Urinary bladder (tissue), 4 donors: Measurements from ENCODE around the gene DHX32. TPM values are rescaled to one million over a fixed set of nuclear protein-coding genes. Genes with fewer than 3 reads are reported as not detected.

ENCODE experiments used
- DNase-seq: peaks from one replicate; pipeline ENCODE4 v3.0.0-alpha.2; 2015; ENCODE audit errors: extremely low spot score
- H3K27ac ChIP-seq: one replicate; pipeline ENCODE4 v1.5.1; 2013; ENCODE audit warnings: low read depth, mild to moderate bottlenecking, moderate library complexity
- H3K36me3 ChIP-seq: one replicate; pipeline ENCODE4 v1.6.1; 2013; ENCODE audit warnings: mild to moderate bottlenecking, moderate library complexity; ENCODE audit not compliant: insufficient read depth
- H3K4me1 ChIP-seq: one replicate; pipeline ENCODE4 v1.6.1; 2013; ENCODE audit warnings: mild to moderate bottlenecking, moderate library complexity; ENCODE audit not compliant: insufficient read depth
- H3K4me3 ChIP-seq: one replicate; pipeline ENCODE4 v1.5.1; 2013; ENCODE audit warnings: low read depth, low read length
- WGBS: extraction: QIAGEN DNeasy Blood & Tissue Kit; methylation state at CpG from one replicate; pipeline ENCODE4 v1.1.7; 2013; 5-methylcytosine and 5-hydroxymethylcytosine counted together
- polyA plus RNA-seq: library from polyadenylated mRNA; stranded (reverse); fragments of 200-250 nt; gene quantifications from one replicate; pipeline ENCODE4 v1.2.3, GENCODE V29; 2013
- total RNA-seq: library from RNA; depleted of rRNA; stranded (reverse); fragments of >200 nt; gene quantifications from one replicate; pipeline ENCODE4 v1.2.3, GENCODE V29; 2014
- donor health status: healthy with polysubstance abuse.
- donor health status: healthy.

DHX32 gene
- total and polyA plus RNA-seq, 2 donors: 15.8 to 30.2 TPM

DNA sequence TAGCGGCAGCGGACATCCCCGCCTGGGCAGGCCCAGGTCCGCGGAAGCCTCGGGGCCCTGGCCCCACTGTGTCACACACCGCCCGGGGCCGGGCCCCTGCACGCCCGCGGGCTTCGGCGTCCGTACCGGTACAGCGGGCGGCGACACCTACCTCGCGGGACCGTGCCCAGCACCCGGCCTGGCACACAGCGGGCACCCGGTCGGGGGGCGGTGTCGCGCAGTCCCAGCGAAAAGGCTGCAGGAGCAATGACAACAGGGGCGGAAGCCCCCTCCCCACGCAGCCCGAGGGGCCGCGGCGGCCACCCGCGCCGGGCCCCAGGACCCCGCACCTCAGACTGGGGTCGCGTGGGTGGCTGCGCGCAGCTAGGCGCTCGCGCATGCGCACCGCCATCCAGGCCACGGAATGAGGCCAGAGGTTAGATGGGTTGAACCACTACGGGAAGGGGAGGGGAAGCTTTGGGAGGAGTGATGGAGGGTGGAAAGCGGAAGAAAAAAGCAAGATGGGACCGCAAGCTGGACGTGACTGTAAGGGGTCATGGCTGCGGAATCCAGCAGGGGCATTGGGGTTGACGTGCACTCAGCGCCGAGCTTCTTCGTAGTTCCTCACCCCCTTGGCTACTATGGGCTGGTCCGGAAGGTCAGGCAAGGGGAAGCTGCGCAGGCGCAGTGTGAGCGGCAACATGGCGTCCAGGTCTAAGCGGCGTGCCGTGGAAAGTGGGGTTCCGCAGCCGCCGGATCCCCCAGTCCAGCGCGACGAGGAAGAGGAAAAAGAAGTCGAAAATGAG, 58.0 kb downstream of the DHX32 start, which contains the start of the genes BCCIP and UROS:
Gene BCCIP, plus strand, starts transcription at position 669 of the 785 bp plus-strand sequence. Its CDS starts 12 bp downstream, at position 681.
Gene UROS, minus strand, starts transcription at position 381 of the 785 bp plus-strand sequence. CDS start 6,759 bp downstream, outside the sequence.
- peak; percentile 85 for DNase-seq
- peaks cover 2% of the 10 kb centered on the region for H3K4me1 ChIP-seq
- peak within 1 kb of the TSS; percentile 84 for H3K4me3 ChIP-seq
- H3K36me3 ChIP-seq: peaks cover 2% of the 10 kb centered on the region
- peak within 1 kb of the TSS; percentile 66 for H3K27ac ChIP-seq
- under 1% methylated on average over 74 of the region's 74 CpGs for WGBS

DNA sequence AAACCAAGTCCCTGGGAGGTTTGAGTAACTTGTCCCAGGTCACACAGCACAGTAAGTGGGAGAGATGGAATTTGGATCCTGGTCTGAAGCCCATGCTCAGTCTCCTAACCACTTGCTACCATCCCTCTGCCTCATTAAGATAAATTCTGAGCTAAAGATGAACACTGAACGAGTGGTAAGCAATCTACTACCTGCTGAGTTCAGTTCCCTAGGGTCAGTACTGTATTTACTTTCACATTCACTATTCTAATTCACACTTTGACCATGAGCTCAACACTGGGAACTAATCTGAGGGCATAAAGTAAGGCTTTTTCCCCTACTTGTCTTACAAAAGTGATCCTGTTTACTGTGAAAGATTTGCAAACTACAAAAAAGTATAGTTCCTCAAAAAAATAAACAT, 60.4 kb downstream of the DHX32 start:
- 79% methylated on average over 1 of the region's 1 CpG for WGBS
- no peak overlapping the region for H3K4me3 ChIP-seq
- H3K4me1 ChIP-seq: peaks cover 2% of the 10 kb centered on the region
- H3K27ac ChIP-seq: no peak overlapping the region
- no peak for DNase-seq
- H3K36me3 ChIP-seq: peaks cover under 1% of the 10 kb centered on the region

DNA sequence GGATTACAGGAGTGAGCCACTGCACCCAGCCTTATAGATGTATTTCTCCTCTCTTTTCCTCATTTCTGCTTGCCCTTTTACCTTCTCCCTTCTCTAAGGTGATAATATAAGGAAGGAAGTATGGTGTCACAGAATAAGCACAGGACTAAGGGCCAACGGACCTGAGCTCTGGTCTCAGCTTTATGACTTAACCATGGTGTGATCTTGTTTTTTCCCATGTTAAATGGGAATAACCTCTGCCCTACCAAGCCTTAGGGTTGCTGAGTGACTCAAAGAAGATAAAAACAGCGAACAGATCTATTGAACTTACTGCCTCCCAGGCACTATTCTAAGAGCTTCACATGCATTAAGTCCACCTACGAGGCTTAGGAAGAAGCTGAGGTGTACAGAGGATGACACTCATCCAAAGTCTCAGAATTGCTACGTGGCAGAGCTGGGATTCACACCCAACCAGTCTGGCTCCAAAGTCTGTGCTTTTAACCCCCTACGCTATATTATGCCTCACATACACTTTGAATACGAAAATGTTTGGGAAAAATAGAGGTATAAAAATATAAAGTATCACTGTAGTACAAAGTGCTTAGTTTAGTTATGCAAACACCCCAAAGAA, 63.6 kb downstream of the DHX32 start:
- WGBS: 84% methylated on average over 6 of the region's 6 CpGs
- Histone ChIP-seq H3K36me3 (no peaks in the 10 kb centered on the region), H3K4me3 (no peak overlapping the region), H3K4me1 (no peaks in the 10 kb centered on the region), H3K27ac (no peak overlapping the region)
- DNase-seq: no peak

DNA sequence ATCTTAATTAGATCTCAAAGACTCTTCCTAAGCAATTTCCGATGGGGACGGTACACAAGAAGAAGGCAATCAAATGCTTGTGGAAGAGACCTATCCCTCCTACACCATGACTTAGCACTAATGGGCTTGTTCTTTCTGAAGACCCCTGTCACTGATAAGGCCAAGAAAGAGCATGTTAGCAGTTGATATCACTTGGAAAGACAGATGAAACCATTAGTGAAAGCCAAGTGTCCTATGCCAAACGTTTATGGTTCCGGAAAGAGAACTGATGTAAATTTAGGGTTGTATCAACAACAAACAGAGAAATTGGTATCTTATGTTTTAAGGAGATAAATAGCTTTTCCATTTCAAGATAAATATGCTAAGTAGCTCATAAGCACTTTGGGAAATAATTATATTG, 64.5 kb downstream of the DHX32 start:
- H3K27ac ChIP-seq: no peak overlapping the region
- H3K36me3 ChIP-seq: no peaks in the 10 kb centered on the region
- WGBS: 87% methylated on average over 4 of the region's 4 CpGs
- H3K4me1 ChIP-seq: no peaks in the 10 kb centered on the region
- DNase-seq: no peak
- H3K4me3 ChIP-seq: no peak overlapping the region

DNA sequence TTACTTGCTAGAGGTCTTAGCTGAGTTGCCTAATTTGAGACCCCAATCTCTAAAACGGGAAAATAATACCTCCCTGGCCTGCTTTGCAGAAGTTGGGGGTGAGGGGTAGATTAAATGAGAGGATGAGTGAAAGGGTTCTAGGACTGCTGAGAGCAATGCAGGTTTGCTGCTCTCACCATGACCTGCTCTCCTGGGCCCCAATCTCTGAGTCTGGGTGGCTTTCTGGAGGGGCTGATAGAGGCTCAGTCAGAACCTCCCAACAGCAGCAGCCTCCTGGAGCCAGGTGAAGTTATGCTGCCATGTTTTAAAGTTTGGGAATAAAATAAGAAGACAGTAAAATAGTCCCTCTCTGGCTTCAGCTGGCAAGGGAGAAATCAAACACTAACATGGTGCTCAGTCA, 65.3 kb downstream of the DHX32 start:
- 0% methylated on average over 1 of the region's 1 CpG for WGBS

DNA sequence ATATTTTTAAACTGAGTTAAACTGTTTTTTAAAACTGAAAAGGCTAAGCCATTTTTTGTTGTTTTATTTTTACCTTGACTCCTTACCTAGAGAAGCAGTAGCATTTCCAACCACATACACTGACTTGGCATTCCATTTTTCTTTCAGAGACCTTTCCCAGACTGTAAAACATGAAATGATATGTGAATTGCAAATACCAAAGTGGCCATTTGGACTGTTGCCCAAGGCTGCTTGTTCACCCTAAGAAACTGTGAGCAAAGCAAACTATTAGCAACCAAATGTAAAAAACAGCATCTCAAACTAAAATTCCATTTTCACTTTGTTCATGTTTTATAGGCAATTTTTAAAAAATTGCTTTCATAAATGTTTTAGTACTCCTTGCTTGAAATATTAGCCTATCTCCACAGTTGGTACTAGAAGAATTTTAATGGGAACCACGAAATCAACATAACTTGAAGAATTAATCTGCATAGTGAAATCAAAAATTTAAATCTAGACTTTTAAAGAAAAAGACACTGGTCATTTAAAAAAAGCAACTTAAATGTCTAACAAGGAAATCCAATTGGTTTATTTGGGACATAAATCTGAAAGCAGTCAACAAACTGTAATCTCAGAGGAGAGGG, 68.9 kb downstream of the DHX32 start:
- WGBS: 91% methylated on average over 1 of the region's 1 CpG
- no peak overlapping the region for H3K27ac ChIP-seq
- DNase-seq: no peak
- H3K4me1 ChIP-seq: no peaks in the 10 kb centered on the region
- H3K4me3 ChIP-seq: no peak overlapping the region
- H3K36me3 ChIP-seq: no peaks in the 10 kb centered on the region

More for the DNA sequence above, 65.3 kb downstream of the DHX32 start:
- no peaks in the 10 kb centered on the region for H3K36me3 ChIP-seq
- H3K4me3 ChIP-seq: no peak overlapping the region
- no peaks in the 10 kb centered on the region for H3K4me1 ChIP-seq
- H3K27ac ChIP-seq: no peak overlapping the region
- no peak for DNase-seq

DNA sequence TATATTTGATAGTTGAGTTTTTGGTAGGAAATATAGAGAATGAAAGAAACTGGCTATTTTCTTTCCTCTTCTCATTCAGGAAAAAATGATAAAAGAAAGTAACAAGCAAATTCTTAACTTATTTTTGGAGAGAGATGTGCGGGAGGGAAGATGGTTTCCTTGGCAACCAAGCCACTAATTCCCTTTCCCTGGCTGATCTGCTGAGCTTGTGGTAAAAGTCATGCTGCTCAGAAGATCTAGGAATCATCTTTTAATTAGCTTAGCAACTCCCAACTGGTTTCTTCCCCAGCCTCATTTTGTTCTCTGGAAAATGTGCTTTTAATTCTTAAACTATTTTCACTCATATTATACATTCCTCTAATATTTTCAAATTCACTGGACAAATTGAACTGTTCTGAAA, 69.8 kb downstream of the DHX32 start:
- no peaks in the 10 kb centered on the region for H3K36me3 ChIP-seq
- no peak overlapping the region for H3K27ac ChIP-seq
- 79% methylated on average over 1 of the region's 1 CpG for WGBS
- H3K4me1 ChIP-seq: no peaks in the 10 kb centered on the region
- H3K4me3 ChIP-seq: no peak overlapping the region
- no peak for DNase-seq

DNA sequence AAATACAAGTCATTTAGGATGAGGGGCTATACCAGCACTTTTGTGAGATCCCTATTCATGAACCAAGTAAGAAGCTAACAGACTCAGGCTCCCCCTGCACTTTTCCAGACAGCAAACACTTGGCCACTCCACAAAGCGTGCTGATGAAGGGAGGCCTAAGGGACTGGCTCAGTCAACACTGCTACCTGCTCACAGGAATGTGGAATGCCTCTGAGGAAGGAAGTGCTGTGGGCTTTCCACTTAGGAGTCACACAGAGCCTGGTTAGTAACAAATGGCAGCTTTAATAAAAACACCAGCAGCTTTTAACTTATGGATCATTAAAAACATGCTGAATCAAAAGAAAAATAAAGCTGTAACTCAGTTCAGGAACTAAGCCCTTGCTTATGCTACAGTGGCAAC, 73.0 kb downstream of the DHX32 start:
- H3K4me1 ChIP-seq: no peaks in the 10 kb centered on the region
- no peaks in the 10 kb centered on the region for H3K36me3 ChIP-seq
- H3K27ac ChIP-seq: no peak overlapping the region
- 78% methylated on average over 1 of the region's 1 CpG for WGBS
- H3K4me3 ChIP-seq: no peak overlapping the region
- no peak for DNase-seq

DNA sequence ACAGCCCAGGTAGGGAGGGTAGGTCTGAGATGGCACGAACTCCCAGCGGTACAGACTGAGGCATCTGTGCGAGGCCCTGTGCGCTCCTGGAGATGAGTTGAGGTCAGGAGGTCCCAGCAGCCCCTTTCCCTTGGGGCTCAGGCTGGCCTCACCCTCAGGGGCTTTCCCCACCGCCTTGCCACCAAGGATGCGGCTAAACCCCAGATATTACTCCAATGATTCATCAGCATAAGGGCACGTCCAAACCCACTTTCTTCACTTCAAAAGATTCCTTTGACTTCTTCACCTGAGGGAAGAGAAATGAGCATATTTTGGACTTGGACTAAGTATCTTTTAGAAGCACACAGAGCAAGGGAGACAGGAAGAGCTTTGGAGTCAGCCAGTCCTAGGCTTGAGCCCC, 78.4 kb downstream of the DHX32 start:
- DNase-seq: no peak
- Histone ChIP-seq H3K4me3 (no peak overlapping the region), H3K4me1 (no peaks in the 10 kb centered on the region), H3K36me3 (no peaks in the 10 kb centered on the region), H3K27ac (no peak overlapping the region)
- 95% methylated on average over 7 of the region's 7 CpGs for WGBS

DNA sequence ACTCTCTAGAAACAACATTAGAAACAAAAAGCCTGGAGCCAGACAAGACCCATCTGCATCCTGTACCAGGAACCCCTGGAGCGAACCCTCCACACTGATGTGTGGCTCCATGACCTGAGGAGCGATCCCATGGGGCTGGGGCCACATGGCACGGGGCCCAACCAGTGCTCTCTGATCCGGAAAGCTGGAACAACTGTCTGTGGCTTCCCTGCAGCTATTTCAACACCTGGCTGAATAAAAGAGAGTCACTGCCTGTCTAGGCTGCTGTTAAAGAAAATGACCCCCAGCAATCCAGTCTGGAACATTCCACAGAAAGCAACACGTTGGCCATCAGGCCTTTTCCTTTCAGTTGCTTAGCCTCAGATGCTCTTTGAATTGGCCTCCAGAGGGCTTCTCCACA, 79.0 kb downstream of the DHX32 start:
- Histone ChIP-seq H3K4me3 (no peak overlapping the region), H3K4me1 (no peaks in the 10 kb centered on the region), H3K27ac (no peak overlapping the region), H3K36me3 (no peaks in the 10 kb centered on the region)
- 82% methylated on average over 5 of the region's 5 CpGs for WGBS
- no peak for DNase-seq

DNA sequence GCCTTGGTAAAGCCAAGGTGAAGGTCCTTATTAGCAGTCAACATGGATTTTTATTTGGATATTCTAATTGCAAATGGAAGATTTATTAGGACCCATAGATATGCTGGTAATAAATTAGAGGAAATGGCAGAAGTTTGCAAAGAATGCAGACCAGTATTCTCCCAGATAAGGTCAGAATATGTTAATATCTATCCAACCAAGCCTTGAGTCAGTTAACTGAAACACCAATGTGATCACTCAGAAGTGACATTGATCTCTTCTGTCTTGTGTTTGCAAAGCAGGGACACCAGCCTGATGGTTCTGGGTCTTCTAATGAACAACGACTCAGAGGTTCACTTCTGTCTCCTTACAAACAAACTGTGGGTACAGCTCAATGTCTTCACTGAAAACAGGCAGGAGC, 79.5 kb downstream of the DHX32 start:
- Histone ChIP-seq H3K4me3 (no peak overlapping the region), H3K4me1 (no peaks in the 10 kb centered on the region), H3K27ac (no peak overlapping the region), H3K36me3 (no peaks in the 10 kb centered on the region)
- WGBS: 89% methylated on average over 1 of the region's 1 CpG
- no peak for DNase-seq

DNA sequence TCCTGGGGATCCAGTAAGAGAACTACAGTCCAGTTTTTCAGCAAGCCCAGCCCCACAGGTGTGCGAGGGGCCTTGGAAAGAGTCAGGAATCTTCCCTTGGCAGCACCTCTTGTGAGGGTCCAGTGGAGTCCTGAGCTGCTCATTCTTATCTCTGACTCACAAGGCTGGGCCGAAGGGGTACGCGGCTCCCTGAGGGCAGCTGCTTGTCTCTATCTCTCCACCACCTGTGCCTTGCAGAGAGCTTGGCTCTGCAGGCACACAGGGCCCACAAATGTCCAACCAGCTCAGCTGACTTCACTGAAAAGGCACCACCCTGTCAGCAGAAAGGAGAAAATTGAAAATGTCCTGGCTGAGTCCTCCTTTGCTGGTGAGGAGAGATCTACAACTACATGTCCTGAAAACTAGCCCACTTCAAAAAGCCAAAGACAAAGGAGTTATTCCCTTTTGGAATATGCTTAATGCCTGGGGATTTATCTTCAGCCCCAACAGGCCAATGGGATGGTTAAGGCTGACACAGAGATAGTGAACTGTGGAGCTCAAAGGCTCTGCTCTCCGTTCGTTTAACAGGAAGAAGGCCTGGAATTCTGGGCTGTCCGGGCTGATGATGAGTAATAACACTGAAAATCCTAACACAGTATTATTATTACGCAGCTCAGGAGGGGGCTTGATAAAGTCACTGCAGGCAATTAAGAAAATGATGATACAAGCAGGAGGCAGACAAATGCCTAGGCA, 81.5 kb downstream of the DHX32 start:
- no peak overlapping the region for H3K4me3 ChIP-seq
- no peaks in the 10 kb centered on the region for H3K36me3 ChIP-seq
- no peak overlapping the region for H3K27ac ChIP-seq
- no peak for DNase-seq
- WGBS: 89% methylated on average over 8 of the region's 8 CpGs
- no peaks in the 10 kb centered on the region for H3K4me1 ChIP-seq

DNA sequence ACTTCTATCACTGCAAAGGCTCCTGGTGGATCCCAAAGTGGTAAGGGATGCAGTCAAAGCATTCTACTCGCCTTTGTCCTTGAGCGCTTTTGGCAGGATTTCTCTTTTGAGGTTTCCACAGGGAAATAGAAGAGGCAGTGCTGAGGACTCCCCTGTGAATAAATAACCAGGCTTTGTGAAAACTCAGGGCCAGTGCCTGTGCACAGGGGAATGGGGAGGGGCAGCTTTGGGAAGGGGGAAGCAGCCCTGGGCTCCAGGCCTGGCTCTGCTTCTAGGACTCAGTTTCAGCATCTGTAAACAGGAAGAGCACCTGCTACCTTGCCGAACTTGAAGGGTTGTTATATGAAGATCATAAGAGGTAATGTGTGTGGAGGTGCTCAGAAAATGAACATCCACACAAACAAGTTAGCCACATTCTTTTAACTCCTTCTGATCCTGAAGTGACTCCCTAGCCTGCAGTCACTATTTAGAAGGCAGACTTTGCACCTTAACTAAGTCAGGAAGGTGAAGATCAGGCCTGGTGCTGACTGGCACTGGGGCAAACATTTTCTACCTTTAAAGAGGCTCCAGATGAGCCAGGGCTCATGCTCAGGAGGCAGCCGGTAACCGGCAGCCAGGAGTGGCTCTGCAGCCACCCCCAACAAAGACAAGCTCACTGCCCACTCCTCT, 83.0 kb downstream of the DHX32 start:
- no peak for DNase-seq
- Histone ChIP-seq H3K36me3 (no peaks in the 10 kb centered on the region), H3K27ac (no peak overlapping the region), H3K4me1 (no peaks in the 10 kb centered on the region), H3K4me3 (no peak overlapping the region)
- WGBS: 56% methylated on average over 5 of the region's 5 CpGs
